ENCODE data around the gene OR2L8. TPM values are rescaled to one million over a fixed set of nuclear protein-coding genes. Genes with fewer than 3 reads are reported as not detected.

The OR2L8 gene
- total RNA-seq, 1 donor from 2014 or later: 0.82 TPM

DNA sequence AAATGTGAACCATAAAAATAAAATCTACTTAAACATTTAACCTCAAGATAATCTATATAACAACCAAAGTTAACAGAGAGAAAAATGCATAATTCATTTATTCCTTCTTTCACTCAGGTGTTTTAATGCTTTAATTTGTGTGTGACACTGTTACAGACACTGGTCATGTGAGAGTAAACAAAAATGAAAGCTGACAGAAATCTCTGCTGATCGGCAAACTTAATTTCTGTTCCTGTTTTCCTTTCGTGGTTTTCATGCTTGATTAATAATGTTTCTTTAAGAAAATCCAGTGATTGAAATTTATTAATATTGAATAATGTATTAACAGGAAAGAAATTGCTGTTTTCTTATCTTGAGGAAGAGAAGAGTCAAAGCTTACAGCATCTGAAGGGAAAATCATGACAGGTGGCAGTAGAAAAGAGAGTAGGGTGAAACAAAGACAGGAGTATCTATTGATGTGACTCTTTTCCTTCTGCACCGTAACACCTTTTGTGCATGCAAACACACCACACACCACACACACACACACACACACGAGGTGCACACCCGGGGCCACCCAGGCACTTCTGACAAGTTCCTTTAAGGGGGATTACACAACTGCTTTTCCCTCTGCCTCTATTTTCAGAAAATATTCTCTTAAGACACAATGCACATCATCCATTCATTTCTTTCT is 18.0 kb downstream of the OR2L8 start:
- FAIRE-seq (no peak), DNase-seq (ENCODE audit: low spot score in 2 of 2) (no peak)

DNA sequence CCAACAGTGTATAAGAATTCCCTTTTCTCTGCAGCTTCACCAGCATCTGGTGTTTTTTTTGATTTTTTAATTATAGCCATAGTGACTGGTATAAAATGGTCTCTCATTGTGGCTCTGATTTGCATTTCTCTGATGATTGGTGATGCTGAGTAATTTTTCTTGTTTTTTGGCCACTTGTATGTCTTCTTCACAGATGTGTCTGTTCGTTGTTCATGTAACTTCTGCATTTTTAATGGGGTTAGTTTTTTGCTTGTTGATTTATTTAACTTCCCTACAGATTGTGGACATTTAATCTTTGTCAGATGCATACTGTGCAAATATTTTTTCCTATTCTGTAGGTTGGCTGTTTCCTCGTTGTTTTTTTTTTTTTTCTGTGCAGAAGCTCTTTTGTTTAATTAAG is 44.3 kb downstream of the OR2L8 start:
- DNase-seq (ENCODE audit: low spot score in 2 of 2) (no peak), FAIRE-seq (no peak)

DNA sequence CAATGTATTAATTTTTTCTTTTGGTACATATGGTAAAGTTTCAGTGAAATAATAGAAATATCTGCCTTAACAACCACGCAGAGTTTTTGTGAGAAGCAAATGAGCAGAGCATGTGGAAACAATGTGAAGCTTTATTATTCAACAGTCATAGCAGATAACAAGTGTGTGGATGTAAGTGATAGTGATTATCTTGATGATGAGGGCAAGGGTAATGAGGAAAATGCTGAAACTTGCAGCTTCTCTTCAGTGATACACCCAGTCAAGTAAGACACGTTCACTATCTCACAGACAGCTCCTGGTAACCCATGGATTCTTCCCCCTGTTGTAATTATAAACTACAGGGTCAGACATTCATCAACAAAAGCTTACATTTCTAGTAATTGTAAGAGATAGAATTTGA is 50.2 kb downstream of the OR2L8 start:
- FAIRE-seq (no peak), DNase-seq (ENCODE audit: low spot score in 2 of 2) (no peak)

Small RNA genes lying within 50 kb of the gene (small RNA-seq; reads per million reads assigned to genes)
- not detected for gene RF00019

Other genes starting within 250 kb of the OR2L8 start
- gene OR6F1, start 232.2 kb upstream of the OR2L8 start, total RNA-seq: not detected
- gene OR14K1, start 210.2 kb upstream of the OR2L8 start, total RNA-seq: not detected
- gene OR14A2, start 200.7 kb upstream of the OR2L8 start, total RNA-seq: not detected
- gene OR1C1, start 188.3 kb upstream of the OR2L8 start, total RNA-seq: not detected
- not detected for gene OR14A16, start 124.7 kb upstream of the OR2L8 start, total RNA-seq
- gene OR11L1, start 107.0 kb upstream of the OR2L8 start, total RNA-seq: not detected
- gene TRIM58, start 91.7 kb upstream of the OR2L8 start, total RNA-seq: 3.3 TPM
- 2.9 TPM for gene OR2W3, start 53.3 kb upstream of the OR2L8 start, total RNA-seq
- gene OR2T8, start 28.6 kb upstream of the OR2L8 start, total RNA-seq: not detected
- not detected for gene OR2AJ1, start 24.0 kb upstream of the OR2L8 start, total RNA-seq
- 0.41 TPM for gene OR2AK2, start 16.4 kb downstream of the OR2L8 start, total RNA-seq
- 0.41 TPM for gene OR2L5, start 64.8 kb downstream of the OR2L8 start, total RNA-seq
- 0.41 TPM for gene OR2L2, start 81.2 kb downstream of the OR2L8 start, total RNA-seq
- gene OR2L3, start 98.0 kb downstream of the OR2L8 start, total RNA-seq: 0.41 TPM
- 1.6 TPM for gene OR2L13, start 146.3 kb downstream of the OR2L8 start, total RNA-seq
- not detected for gene OR2M5, start 196.3 kb downstream of the OR2L8 start, total RNA-seq
- not detected for gene OR2M2, start 226.0 kb downstream of the OR2L8 start, total RNA-seq
- gene OR2M3, start 248.4 kb downstream of the OR2L8 start, total RNA-seq: under 0.01 TPM